ENCODE results near the gene MR1. TPM values are rescaled to one million over a fixed set of nuclear protein-coding genes. Genes with fewer than 3 reads are reported as not detected.

The MR1 gene
- total RNA-seq, result 10 to 100 TPM; 37.4 to 38.7 TPM

DNA sequence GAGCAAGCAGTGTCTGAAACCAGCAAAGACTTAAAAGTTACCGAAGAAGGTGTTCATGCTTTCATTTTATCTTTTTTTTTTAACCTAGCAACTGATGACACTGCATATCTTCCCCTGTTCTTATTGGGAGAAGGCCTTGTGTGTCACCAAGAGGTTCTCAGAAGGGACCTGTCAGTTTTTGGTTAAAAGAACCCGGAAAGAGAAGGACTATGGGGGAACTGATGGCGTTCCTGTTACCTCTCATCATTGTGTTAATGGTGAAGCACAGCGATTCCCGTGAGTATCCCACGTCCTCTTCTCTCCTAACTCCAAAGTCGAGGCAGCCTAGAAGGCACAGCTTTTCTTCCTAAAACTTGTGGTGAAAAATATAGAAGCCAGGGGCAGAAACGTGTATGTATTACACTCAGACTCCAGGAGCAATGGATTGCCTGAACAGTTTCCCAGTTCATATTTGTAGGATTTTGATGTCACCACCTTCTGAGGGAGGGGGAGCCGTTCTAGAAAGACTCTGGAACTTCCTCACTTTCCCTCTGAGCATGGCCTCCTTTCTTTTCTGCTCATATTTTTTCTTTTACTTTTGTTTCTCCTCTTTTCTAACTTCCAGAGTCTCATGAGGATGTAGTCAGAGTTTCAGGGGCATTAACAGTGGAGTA is at the start of gene MR1:
Gene MR1 (plus strand): TSS at position 185 of the 653 bp plus-strand sequence. CDS start 25 bp downstream, at position 210.
- DNase-seq, result peak; percentile 67
- H3K4me3 Mint-ChIP-seq, result peak within 1 kb of the TSS; percentile 92
- peaks cover 55% of the 10 kb centered on the region for H3K4me1 Mint-ChIP-seq
- ChIA-PET CTCF (interaction anchor here (0.6 to 8.6 kb wide), 10 partner anchors 9 to 389 kb away, joined by 3 to 57 read pairs (median 4); no protein-coding TSS in a partner anchor), POLR2A (interaction anchor here (0.6 to 1.0 kb wide), 3 partner anchors 15 to 110 kb away, joined by 3 to 5 read pairs (median 3); no protein-coding TSS in a partner anchor)
- peaks cover 38% of the 10 kb centered on the region for H3K36me3 Mint-ChIP-seq (ENCODE audit: low read depth)
- H3K27me3 Mint-ChIP-seq, result no peaks in the 10 kb centered on the region
- peak within 1 kb of the TSS; percentile 98 for H3K27ac Mint-ChIP-seq
- no peaks in the 10 kb centered on the region for H3K9me3 Mint-ChIP-seq

DNA sequence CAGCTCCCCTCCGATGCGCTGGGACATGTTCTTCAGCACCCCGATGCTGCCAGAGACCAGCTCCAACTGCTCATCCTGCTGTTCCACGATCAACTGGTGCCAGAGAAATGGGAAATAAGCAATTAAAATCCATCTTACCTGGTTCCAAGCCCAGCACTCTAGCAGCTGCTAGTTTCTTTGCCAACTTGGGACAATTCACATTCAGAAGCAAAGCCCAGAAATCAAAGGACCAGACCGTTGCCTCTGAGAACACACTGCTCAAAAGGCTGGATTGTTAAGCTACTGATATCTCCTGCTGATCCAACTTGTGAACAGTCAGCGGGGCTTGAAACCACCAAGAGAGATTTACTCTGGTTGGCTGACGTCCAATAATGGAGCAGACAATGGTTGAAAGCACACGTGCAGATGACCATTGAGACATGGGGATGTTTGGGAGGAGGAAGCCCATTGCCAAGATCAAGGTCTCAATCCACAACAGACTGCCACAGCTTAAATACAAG is 45.5 kb upstream of the MR1 start:
- H3K27ac Mint-ChIP-seq, result peak overlapping the region; percentile 20
- H3K4me1 Mint-ChIP-seq, result no peaks in the 10 kb centered on the region
- no peak overlapping the region for H3K4me3 Mint-ChIP-seq
- no peak for DNase-seq
- peaks cover 64% of the 10 kb centered on the region for H3K36me3 Mint-ChIP-seq (ENCODE audit: low read depth)
- no peaks in the 10 kb centered on the region for H3K9me3 Mint-ChIP-seq
- H3K27me3 Mint-ChIP-seq, result no peaks in the 10 kb centered on the region
- ChIA-PET CTCF (interaction anchor here (0.5 to 1.5 kb wide), 4 partner anchors 12 to 26 kb away, joined by 3 to 5 read pairs (median 3); no protein-coding TSS in a partner anchor), POLR2A (no interaction called here)

DNA sequence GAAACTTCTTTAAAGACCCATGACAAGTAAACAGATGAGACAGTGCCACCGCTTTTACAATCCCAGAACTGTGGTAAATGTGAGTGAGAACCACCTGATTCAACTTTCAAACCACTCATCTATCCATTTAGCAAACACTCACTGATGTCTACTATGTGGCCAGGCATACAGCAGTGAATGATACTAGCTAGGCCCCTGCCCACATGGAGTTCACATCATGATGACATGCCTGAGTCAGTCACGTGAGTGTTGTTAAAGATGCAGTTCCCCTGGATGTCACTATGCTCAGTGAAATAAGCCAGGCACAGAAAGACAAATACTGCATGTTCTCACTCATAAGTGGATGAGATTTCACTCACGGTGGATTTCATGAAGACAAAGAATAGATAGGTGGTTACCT is 39.5 kb upstream of the MR1 start:
- ChIA-PET CTCF (interaction anchor here (1.3 to 1.7 kb wide), 2 partner anchors 12 to 13 kb away, joined by 3 read pairs; no protein-coding TSS in a partner anchor), POLR2A (no interaction called here)
- no peaks in the 10 kb centered on the region for H3K4me1 Mint-ChIP-seq
- no peak for DNase-seq
- H3K27ac Mint-ChIP-seq, result no peak overlapping the region
- H3K4me3 Mint-ChIP-seq, result no peak overlapping the region
- H3K9me3 Mint-ChIP-seq, result no peaks in the 10 kb centered on the region
- peaks cover 38% of the 10 kb centered on the region for H3K36me3 Mint-ChIP-seq (ENCODE audit: low read depth)
- H3K27me3 Mint-ChIP-seq, result no peaks in the 10 kb centered on the region

DNA sequence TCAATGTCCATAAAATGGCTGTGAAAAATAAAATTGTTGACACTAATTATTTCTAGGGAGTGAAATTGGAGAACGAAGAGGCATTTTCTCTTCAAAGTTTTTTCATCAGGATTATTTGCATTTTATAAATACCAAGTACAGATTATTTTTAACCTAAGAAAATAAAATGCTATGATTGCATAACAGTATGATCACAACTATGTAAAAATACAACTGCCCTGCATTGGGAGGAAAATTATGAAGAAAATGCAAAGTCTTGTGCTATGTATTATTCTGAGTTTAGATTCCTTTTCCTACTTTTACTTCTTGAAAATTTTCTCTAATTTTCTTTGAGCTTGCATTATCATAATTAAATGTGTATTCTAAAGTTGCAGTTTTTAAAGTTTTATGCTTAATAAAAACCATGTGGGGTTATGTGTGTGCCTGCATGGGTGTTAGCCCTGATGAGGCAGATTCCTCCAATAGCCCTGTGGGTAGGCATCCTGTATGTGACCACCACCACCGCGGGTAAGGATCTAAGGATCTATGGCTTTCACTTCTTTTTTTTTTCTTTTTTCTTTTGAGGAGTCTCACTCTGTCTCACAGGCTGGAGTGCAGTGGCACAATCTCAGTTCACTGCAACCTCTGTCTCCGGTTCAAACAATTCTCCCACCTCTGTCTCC is 35.8 kb upstream of the MR1 start:
- H3K27ac Mint-ChIP-seq, result no peak overlapping the region
- no peaks in the 10 kb centered on the region for H3K9me3 Mint-ChIP-seq
- no peak for DNase-seq
- no peak overlapping the region for H3K4me3 Mint-ChIP-seq
- no peaks in the 10 kb centered on the region for H3K27me3 Mint-ChIP-seq
- H3K36me3 Mint-ChIP-seq (ENCODE audit: low read depth), result peaks cover 41% of the 10 kb centered on the region
- H3K4me1 Mint-ChIP-seq, result peaks cover 4% of the 10 kb centered on the region
- CTCF ChIA-PET, result no interaction called here
- POLR2A ChIA-PET, result no interaction called here

DNA sequence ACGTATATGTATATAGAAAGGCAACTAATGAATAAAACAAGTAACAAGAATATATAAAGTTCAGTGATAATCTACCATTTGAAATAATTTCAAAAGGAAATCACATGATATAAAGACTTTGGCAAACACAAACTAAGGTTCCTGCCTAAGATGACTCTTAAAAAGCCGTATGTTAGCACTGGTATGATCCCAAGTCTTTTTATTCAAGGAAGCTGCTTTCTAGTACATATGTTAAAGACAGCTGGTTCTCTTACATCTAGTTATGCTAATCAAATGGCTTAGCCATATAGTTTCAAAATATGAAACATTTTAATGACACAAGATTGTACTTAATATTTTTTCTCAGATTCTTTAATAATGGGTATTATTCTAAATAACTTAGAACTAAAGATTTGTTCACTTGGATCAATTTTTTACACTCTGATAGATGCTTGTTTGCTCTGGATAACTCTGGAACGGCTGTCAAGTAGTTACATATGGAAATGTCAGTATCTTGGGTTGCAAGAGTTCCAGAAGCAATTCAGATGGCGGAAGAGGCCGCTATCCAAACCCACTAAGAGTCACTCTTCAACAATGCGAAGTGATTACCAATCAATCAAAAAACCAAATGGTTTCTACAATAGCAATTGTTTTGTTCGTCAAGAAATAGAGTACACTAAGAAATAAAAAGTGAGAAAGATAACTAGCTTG is 32.5 kb upstream of the MR1 start:
- ChIA-PET POLR2A (no interaction called here), CTCF (interaction anchor here (0.6 to 1.4 kb wide), 5 partner anchors 7 to 35 kb away, joined by 3 to 5 read pairs (median 3); no protein-coding TSS in a partner anchor)
- no peak overlapping the region for H3K27ac Mint-ChIP-seq
- DNase-seq, result no peak
- H3K36me3 Mint-ChIP-seq (ENCODE audit: low read depth), result peaks cover 57% of the 10 kb centered on the region
- peaks cover 8% of the 10 kb centered on the region for H3K4me1 Mint-ChIP-seq
- H3K4me3 Mint-ChIP-seq, result no peak overlapping the region
- no peaks in the 10 kb centered on the region for H3K9me3 Mint-ChIP-seq
- no peaks in the 10 kb centered on the region for H3K27me3 Mint-ChIP-seq

DNA sequence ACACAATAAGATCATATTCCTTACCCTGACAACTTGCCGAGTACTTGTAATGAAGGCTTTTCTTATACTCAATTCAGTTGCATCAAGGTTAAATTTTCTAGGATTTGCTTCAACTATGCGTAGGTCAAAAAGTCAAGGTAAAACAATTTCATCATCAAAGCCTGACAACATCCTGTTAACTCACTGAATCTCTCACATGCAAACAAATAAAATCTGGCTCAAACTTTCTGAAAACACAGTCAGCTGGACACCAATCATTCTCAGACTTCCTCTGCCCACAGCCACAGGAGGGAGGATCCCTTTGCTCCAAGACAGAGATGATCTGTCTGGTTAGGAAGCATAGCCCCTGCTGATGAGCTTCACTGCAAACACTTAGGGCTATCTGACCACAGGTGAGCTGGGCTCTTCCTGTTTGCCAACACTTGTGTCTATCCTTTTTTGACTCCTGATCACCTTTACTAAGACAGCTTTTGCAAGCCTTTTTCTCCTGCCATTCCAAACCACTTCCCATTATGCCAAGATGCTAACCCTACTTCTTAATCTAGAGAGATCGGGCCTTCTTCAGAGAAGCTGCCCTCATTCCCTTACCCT is 31.1 kb upstream of the MR1 start:
- POLR2A ChIA-PET, result no interaction called here
- CTCF ChIA-PET, result interaction anchor here (1.4 kb wide), 1 partner anchor 10 kb away, joined by 5 read pairs; no protein-coding TSS in a partner anchor

DNA sequence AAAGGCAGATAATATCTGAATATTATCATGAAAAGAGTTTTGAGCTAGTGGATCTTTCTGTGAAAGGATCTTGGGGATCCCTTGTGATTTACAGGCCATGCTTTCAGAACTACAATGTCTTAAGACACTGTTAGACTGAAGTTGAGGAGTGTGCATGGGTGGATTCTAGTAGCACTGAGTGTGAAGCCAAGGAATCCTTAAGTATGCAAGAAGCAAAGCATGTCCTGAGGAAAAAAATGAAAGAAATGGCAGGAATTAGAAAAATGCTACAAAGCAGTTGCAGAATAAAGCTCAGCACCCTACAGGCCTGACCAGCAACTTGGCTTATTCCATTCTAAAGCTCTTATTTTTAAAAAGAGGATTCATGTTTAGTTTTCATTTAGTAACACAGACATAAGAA is 23.0 kb upstream of the MR1 start:
- H3K36me3 Mint-ChIP-seq (ENCODE audit: low read depth), result peaks cover 23% of the 10 kb centered on the region

More for the DNA sequence above, 31.1 kb upstream of the MR1 start:
- Mint-ChIP-seq H3K4me3 (no peak overlapping the region), H3K4me1 (peaks cover 8% of the 10 kb centered on the region), H3K36me3 (ENCODE audit: low read depth) (peaks cover 56% of the 10 kb centered on the region), H3K27ac (no peak overlapping the region), H3K9me3 (no peaks in the 10 kb centered on the region), H3K27me3 (no peaks in the 10 kb centered on the region)
- DNase-seq, result no peak

DNA sequence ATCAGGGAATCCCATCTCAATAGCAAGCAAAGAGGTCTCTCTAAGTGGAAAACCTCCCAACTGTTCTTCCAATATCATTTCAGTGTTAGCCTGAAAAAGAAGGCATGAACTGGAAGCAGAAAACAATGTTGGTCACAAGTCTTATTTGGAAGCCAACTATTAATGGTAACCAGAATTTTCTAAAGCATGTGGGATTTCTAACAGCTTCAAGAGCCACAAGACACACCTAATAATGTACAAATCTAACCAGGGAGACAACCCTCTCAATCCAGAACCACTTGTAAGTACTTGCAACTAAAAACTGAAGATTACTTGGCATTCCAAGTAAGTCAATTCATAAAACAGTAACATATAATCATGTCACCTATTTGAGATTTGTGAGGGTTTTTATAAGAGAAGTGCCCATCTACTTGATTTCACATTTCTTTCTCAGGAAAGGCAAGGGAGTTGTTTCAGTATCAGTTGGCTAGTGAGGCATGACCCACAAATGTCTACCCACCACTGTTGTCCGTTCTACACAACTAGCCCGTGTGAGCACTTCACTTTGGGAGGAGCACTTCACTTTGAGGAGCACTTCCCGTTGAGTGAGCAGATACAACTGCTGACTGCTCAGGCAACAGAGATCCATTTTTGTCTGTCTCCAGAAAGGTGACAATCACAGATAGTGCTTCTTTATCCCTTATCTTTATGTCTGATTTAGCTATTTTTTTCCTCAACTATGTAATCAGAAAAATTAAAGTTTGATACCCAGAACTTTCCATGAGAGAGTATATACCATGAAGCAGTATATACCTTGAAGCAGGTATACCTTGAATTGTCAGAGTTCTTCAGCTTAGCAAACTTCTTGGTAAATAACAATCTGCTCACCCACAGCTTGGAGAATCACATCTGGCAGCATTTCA is 22.2 kb upstream of the MR1 start:
- H3K4me3 Mint-ChIP-seq, result no peak overlapping the region
- H3K4me1 Mint-ChIP-seq, result peaks cover 26% of the 10 kb centered on the region
- no peaks in the 10 kb centered on the region for H3K27me3 Mint-ChIP-seq
- H3K27ac Mint-ChIP-seq, result no peak overlapping the region
- DNase-seq, result no peak
- peaks cover 23% of the 10 kb centered on the region for H3K36me3 Mint-ChIP-seq (ENCODE audit: low read depth)
- ChIA-PET CTCF (interaction anchor here (1.2 kb wide), 1 partner anchor 10 kb away, joined by 3 read pairs; no protein-coding TSS in a partner anchor), POLR2A (no interaction called here)
- H3K9me3 Mint-ChIP-seq, result no peaks in the 10 kb centered on the region

More for the DNA sequence above, 23.0 kb upstream of the MR1 start:
- Mint-ChIP-seq H3K4me3 (no peak overlapping the region), H3K4me1 (peaks cover 26% of the 10 kb centered on the region), H3K27ac (no peak overlapping the region), H3K27me3 (no peaks in the 10 kb centered on the region), H3K9me3 (no peaks in the 10 kb centered on the region)
- CTCF ChIA-PET, result no interaction called here
- POLR2A ChIA-PET, result no interaction called here
- no peak for DNase-seq

DNA sequence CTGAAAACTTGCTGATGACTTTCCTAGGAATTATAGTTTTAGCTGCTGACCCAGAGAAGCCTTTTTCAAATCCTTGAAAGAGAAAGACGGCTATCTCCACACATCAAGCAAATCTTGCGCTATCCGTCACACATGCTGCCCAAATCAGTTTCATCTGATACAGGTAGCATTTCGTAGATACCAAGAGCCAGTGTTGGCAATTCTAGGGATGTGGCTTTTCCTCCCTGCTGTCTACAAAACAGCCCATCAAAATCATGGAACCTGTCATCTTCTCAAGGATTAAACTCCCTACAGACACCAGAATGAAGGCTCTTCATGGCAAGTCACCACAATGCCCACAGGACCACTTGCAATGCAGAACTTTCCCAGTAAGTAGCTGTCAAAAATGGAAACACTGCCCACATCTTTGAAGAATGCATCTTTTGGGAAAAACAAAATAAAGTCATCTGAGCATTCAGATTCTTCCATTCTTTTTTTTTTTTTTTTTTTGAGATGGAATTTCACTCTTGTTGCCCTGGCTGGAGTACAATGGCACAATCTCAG is 21.5 kb upstream of the MR1 start:
- CTCF ChIA-PET, result interaction anchor here (1.0 to 1.3 kb wide), 4 partner anchors 8 to 150 kb away, joined by 3 to 8 read pairs (median 4); no protein-coding TSS in a partner anchor
- H3K9me3 Mint-ChIP-seq, result no peaks in the 10 kb centered on the region
- no peaks in the 10 kb centered on the region for H3K27me3 Mint-ChIP-seq

DNA sequence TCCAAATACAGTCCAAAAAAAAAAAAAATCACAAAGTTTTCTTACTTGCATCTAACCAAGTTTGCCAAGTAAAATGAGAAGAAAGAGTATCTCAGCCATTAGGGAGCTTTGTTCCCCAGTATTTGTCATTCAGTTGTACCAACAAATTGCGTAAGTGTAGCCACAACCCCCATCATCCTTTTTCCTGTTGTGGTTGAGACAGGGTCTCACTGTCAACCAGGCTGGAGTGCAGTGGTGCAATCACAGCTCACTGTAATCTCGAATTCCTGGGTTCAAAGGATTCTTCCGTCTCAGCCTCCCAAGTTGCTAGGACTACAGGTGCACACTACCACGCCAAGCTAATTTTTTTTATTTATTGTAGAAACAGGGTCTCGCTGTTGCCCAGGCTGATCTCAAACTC is 20.6 kb upstream of the MR1 start:
- H3K36me3 Mint-ChIP-seq (ENCODE audit: low read depth), result peaks cover 27% of the 10 kb centered on the region
- POLR2A ChIA-PET, result no interaction called here
- no peak overlapping the region for H3K27ac Mint-ChIP-seq
- peaks cover 32% of the 10 kb centered on the region for H3K4me1 Mint-ChIP-seq
- H3K9me3 Mint-ChIP-seq, result no peaks in the 10 kb centered on the region
- CTCF ChIA-PET, result interaction anchor here (1.0 to 1.3 kb wide), 4 partner anchors 9 to 149 kb away, joined by 3 to 8 read pairs (median 4); no protein-coding TSS in a partner anchor
- H3K4me3 Mint-ChIP-seq, result no peak overlapping the region
- no peak for DNase-seq
- no peaks in the 10 kb centered on the region for H3K27me3 Mint-ChIP-seq

More for the DNA sequence above, 21.5 kb upstream of the MR1 start:
- Mint-ChIP-seq H3K36me3 (ENCODE audit: low read depth) (peaks cover 22% of the 10 kb centered on the region), H3K4me1 (peaks cover 26% of the 10 kb centered on the region), H3K4me3 (no peak overlapping the region), H3K27ac (no peak overlapping the region)
- DNase-seq, result no peak
- POLR2A ChIA-PET, result no interaction called here

DNA sequence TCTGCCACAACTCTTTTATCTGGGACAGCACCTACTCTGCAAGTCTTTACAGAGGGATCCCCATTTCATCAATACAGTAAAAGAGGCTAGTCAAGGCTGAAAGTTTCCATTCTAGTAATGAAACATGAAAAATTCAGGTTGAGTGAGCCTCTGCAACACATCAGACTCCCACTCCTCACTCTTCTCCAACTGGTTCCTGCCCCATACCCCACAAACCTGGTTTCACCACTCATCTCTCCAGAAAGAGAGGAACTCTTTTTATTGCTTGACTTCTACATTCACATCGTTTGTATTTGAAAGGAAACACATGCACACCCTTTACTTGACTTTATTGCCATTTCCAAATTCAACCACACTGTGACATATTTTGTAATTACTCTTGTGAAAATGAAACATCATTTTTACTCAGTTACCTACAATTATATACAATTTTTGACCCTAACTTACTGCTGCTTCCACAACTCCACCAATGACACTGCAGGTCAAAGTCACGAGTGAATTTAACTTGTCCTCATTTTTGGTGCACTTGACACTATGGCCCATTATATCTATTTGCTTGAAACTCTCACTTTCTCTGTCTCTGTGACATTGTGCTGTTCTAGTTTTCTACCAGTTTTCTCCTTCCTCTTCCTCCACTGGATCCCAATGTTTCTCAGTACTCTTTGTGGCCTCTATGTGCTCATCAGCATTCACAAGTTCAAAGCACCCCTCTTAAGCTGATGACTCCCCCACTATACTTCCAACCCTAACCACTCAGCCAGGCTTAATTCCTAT is 19.1 kb upstream of the MR1 start:
- Mint-ChIP-seq H3K27me3 (no peaks in the 10 kb centered on the region), H3K4me1 (peaks cover 42% of the 10 kb centered on the region), H3K9me3 (no peaks in the 10 kb centered on the region), H3K27ac (no peak overlapping the region), H3K36me3 (ENCODE audit: low read depth) (peaks cover 36% of the 10 kb centered on the region), H3K4me3 (no peak overlapping the region)
- CTCF ChIA-PET, result interaction anchor here (0.7 kb wide), 2 partner anchors 26 to 75 kb away, joined by 3 to 7 read pairs; no protein-coding TSS in a partner anchor
- no peak for DNase-seq
- POLR2A ChIA-PET, result no interaction called here

Data from activated CD4-positive, alpha-beta T cell treated with anti-CD3 and anti-CD28 coated beads, Interleukin-2, amount 10 ng/mL, durations not matched to agents 7 days and 5 days (primary cell).